Measurements from ENCODE around the gene KCNH3.

- TF ChIP-seq TAF1 (IDR thresholded peaks at IDR 0.05; ENCODE audit: borderline replicate concordance, low read depth, low read length) (no peak), POLR2A (IDR thresholded peaks at IDR 0.05; ENCODE audit: low read depth, low read length) (no peak)
These were observed 899 bp upstream of the KCNH3 start for GRCh38 chr12:49537752-49538509.
